HG03342 (cell line): ENCODE measurements around the gene SLC10A1.
"Not testable (repeated sequence)": the region's sequence is repeated elsewhere in the genome, so short reads cannot be mapped to it uniquely, and the experiment has no call there.

ENCODE experiments used
- ATAC-seq: cut with Tn5 transposase; IDR thresholded peaks from one replicate; pipeline ENCODE4 v1.9.1; 2021; ENCODE audit warnings: mild to moderate bottlenecking, moderate library complexity; ENCODE audit not compliant: unreplicated experiment

Gene SLC10A1

DNA sequence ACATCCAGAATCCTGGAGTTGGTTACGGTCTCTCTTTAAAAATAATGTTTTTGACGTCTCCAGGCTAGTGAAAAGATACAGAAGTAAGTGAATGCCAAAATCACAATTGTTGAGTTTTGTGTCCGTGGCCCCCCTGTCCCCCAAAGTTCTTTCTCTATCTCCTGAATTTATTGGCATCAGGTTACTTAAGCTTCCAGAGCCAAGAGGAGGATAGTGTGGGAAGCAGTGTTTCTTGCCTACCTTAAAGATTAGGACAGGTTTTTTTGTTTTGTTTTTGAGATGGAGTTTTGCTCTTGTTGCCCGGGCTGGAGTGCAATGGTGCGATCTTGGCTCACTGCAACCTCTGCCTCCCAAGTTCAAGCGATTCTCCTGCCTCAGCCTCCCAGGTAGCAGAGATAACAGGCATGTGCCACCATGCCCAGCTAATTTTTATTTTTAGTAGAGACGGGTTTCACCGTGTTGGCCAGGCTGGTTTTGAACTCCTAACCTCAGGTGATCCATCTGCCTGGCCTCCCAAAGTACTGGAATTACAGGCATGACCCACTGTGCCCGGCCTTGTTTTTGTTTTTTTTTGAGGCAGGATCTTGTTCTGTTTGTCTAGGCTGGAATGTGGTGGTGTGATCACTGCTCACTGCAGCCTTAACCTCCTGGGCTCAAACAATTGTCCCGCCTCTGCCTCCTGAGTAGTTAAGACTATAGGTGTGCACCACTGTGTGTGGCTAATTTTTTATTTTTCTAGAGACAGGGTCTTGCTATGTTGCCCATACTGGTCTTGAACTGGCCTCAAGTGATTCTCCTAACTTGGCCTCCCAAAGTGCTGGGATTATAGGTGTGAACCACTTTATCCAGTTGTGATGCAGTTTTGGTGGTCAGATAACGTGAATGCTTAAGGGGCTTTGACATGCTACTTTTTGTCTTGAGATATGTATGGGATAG is 24.7 kb downstream of the SLC10A1 start:
- no peak for ATAC-seq

DNA sequence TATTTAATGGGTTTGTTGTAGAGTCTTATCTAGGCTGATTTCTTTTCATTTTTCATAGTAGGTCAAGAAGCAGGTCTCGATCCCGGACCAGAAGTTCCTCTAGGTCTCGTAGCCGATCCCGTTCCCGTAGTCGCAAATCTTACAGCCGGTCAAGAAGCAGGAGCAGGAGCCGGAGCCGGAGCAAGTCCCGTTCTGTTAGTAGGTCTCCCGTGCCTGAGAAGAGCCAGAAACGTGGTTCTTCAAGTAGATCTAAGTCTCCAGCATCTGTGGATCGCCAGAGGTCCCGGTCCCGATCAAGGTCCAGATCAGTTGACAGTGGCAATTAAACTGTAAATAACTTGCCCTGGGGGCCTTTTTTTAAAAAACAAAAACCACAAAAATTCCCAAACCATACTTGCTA is 25.9 kb downstream of the SLC10A1 start:
- ATAC-seq: no peak

DNA sequence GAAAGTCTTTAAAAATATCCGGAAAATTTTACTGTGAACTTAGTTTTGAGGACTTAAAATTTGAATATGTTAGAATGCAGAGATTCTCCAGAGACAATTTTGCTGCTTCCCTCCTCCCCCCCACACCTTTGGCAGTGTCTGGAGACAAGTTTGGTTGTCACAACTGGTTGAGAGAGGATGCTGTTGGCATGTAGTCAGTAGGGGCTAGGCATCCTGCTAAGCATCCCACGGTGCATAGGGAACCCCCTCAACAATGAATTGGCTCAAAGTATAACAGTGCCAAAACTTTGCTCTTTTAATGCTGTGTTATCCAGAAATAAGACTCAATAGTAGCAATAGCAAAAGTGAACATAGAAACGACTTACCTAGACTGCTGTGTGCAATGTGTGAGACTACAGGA is 26.5 kb downstream of the SLC10A1 start:
- no peak for ATAC-seq

DNA sequence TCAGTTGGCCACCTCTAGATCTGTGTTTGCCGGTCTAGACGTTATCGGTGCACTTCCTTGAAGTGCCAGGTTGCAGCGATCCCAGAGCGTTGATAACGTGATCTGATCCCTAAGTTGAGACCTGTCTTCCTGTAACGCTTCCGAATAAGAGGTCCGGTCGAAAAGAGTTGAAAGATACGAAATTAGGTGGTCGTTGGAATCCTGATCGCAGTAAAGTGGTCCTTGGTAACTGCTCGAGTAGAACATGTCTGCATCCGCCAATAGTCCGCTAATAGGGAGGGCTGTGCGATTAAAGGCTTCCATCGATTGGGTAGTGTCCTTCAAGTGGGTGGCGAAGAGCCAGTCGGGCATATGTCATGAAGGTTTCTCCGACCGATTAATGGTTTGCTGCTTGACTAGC is 27.4 kb downstream of the SLC10A1 start:
- no peak for ATAC-seq

DNA sequence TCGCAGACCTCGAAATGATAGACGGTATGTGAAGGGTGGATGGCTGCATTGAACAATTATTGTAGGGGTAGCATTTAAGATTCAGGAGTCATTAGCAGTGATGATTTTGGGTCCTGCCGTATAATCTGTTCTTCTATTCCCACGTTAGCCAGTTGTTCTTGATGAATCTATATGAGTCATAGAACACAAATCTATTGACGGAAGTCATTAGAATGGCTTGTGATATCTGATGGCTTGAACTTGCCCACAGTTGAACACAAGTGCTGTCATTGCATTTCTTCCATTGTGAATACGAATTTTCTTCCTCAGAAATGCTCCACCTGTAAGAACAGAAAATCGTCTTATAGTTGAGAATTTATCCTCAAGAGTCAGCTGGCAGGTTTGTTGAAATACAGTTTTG is 28.2 kb downstream of the SLC10A1 start:
- no peak for ATAC-seq

DNA sequence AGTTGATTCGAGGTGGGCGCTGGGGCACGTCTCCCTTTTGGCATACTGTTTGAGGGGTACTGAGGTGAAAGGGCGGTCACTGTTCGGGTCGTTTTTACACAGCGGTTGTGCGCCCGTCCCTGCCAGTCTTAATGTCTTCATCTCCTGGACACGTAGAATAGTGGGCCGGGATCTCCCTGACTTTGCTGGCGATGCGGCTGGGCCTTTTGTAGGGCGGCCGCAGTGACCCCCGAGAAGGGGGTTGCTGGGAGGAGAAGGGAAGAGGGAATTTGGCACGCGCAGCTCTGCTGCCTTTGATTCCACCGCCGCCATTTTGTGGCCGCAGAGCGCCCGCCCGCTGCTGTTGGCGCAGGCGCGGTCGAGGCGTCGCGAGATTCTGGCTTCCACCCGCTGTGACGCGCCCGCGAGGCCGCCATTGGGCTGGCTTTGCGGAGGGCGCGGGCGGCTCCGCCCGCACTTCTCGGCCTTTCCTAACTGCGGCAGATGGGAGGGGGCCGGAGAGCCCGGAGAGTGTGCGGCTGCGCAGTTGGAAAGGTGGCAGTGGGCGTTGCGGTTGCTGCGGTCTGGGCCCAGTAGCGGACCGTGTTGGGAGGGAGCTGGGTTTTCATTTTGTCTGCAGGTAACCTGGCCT is 29.6 kb downstream of the SLC10A1 start:
- peak; percentile 70 for ATAC-seq

DNA sequence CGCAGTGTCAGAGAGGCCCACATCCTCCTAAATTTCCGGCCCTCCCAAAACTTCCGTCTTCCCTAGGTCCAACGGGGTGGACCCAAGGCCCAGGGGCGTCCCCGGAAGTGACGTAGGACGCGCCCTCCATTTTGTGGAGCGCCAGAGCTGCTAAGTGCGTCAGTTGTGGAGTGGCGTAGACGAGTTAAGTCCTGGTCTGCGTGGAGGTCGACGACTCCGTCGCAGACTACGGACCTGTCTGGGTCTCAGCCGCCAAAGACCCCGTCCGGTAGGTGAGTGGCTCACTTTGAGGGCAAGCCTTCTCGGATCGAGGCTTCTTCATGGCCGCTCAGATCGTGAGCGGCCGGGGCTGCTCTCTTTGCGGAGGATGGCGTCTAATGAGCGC is 30.1 kb downstream of the SLC10A1 start, which contains the start of gene SRSF5:
SRSF5 (plus strand) TSS at position 159 of the 385 bp plus-strand sequence. CDS start 1,015 bp downstream, outside the sequence.
- ATAC-seq: peak; percentile 82

DNA sequence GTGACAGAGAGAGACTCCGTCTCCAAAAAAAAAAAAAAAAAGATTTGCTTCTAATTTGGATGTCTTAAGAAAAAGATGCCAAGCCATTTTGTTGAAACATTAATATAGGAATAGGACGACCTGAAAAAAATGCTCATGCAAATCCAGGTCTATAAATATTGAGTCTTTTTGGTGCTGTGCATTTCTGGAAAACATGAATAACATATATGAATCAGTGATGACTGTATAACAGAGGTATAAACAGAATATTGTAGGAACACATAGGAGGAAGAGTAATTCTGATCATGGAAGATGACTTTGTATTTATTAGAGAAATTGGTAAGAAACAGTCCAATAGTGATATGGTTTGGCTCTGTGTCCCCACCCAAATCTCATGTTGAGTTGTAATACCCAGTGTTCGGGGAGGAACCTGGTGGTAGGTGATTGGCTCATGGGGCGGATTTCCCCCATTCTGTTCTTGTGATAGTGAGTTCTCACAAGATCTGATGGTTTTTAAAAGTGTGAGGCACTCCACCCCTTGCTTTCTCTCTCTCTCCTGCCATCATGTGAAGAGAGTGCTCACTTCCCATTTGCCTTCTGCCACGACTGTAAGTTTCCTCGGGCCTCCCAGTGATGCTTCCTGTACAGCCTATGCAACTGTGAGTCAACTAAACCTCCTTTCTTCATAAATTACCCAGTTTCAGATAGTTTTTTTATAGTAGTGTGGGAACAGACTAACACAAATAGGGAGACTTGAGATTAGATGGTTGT is 33.1 kb downstream of the SLC10A1 start:
- ATAC-seq: no peak

DNA sequence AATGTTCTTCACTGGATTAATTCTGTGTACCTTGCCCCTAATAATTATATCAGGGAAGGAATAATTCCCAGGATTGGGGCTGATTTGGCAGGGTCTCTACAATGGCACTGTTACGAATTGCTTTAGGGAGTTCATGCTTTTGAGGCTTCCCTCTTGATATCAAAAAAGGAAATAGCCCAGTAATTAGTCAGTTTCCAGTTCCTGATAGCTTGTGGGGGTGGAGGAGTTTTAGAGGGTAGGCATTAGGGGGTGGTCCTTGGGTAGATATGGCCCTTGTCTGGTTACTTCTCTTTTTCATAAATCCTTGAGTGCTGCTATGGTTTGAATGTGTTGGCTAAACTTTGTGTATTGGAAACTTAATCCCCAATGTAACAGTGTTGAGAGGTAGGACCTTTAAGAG is 36.2 kb downstream of the SLC10A1 start:
- ATAC-seq: no peak

DNA sequence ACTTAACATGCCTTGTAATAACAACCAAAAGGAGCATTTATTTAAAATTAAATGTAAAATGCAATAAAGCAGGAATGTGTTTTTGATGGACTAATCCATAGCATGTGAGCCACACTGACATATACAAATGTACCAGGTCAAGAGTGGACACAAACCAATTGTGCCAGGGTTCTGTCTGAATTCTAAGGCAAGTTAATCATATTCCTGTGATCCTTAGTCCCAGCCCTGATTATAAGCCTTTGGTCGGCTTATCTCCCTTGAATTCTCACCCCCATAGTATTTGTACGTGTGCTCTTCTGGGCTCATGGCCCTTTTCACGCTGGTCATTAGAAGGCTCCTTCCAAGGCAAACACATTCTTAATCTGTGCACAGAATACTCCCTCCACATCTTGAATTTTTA is 40.7 kb downstream of the SLC10A1 start:
- no peak for ATAC-seq

DNA sequence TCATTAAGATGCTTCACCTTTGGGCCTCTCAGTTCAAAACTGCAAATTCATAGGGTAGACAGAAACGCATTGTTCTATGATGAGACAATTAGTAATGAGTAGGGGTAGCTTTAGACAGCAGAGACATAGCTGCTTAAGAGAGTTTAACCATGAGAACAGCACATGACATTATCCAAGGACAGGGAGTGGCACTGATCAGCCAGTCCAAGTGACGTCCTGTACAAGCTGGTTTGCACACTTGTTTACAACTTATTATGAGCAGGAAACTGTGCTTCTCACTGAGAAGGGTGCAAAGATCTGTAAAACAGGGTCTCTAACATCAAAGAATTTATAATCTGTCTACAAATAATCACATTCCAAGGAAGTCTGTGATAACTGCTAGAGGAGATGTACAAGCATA is 41.3 kb downstream of the SLC10A1 start:
- ATAC-seq: no peak

DNA sequence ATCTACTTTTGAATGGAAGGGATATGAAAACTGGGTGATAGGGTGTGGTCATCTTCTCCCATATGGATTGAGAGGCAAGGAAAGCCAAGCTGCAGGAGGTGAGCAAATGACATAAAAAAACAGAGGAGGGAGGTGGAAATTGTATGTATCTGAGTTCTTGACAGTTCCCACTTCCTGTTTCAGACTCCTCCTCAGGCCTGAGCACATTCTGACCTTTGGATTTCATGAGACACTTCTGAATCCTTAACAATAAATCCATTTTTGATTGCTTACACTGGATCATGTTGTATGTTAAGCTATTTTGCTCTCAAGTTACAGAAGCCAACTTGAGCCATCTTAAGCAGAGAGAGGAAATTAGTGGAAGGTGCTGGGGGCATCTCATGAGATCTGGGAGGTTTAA is 41.7 kb downstream of the SLC10A1 start:
- no peak for ATAC-seq

DNA sequence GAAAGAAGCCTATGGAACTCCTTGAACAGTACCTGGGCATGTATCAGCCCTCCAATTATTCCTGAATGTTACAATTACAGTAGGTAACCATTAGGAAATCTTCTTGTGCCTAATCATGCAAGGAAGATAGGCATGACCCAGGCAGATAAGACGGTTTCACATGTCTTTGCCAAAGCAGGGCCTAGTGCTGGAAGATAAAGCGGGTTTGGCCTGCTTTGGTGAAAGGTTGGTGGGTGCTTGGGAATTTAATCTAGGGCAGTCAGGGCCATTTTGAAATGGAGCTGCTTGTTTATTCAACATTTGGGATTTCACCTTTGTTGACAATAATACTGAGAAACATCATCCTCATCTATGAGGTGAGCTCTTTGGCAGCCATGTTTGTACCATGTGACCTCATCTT is 42.6 kb downstream of the SLC10A1 start:
- no peak for ATAC-seq

DNA sequence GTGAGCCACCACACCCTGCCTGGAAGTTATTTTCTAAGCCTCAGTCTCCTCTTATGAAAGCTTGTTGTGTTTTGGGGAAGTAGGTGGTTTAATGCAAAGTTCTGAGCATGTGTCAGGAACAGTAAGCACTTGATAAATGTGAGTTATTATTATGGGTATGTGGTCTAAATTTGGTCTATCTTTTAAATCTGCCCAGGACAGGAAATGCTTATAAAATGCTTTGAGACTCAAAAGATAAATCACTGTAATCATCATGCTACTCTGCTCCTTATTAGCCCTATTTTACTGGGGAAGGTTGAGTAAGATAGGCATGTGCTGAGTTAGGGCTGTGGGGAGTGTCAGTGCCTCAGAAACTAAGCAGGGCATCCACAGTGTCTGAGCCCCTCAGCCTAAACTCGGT is 43.2 kb downstream of the SLC10A1 start:
- no peak for ATAC-seq

DNA sequence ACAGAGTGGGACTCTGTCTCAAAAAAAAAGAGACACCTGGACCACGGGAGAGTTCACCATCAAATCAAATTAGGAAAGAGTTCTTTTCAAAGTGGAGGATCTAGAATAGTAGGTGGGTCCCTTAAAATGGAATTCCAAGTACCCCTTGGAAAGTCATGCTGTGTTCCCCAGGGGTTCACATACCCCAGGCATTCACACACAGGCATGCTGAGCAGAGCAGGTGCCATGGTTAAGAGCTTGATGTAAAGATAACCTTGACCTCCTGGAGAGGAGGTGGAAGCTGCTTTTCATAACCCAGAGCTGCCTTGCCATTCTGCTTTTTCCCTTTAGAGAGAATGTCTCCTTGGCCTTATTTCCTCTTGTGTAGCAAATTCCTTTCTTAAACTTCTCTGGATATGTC is 44.3 kb downstream of the SLC10A1 start:
- no peak for ATAC-seq

DNA sequence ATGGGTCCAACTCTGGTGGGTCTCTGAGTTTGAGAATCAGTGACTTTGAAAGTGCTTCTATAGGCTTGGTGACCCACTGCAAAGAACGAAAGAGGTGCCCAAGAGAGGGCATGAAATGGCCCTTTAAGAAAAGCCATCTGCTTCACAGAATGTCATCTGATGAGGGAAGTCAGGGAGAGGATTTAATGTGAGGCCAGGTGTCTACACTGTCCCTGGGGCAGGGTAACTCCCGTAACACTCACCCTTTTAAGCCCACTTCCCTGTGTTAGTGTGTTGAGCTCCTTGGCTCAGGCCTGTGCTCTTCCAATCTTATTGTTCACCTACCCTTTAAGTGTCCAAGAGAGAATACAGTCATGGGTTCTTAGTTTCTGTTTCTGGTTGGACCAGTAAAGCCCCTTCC is 46.5 kb downstream of the SLC10A1 start:
- no peak for ATAC-seq

DNA sequence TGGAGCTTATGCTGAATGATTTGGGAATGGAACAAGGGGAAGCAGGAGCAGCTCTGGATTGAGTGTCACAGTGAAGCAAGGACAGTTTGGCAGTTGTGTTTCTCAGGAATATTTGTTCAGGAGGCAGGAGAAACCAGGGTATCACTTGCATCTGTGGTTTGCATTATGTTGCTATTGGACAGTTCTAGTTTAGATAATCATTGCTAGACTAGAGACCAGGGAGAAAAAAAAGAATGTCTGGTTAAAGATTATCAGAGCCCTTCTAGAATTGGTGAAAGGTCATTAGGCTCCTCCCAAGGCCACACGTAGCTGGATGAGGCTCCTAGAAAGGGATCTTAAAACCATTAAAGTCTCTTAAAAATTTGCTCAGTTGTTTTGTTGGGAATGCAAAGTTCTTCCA is 47.1 kb downstream of the SLC10A1 start:
- ATAC-seq: peak; percentile 71

DNA sequence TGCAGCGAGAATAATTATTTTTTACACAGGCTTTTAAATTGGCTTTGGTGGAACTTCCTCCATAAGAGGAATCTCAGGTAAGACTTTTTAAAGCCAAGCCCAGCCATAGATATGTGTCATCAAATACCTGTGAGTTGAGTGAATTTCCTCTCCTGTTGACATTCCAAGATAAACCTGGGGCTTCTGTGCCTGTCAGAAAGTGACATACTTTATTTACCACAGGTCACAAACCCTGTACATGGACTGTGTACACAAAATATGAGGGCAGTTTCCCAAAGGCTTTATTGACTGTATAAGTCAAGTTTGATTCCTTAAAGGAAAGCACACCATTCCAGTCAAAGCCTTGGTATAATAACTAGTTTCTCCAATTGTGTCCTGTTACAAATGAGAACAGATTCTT is 56.0 kb downstream of the SLC10A1 start:
- no peak for ATAC-seq

DNA sequence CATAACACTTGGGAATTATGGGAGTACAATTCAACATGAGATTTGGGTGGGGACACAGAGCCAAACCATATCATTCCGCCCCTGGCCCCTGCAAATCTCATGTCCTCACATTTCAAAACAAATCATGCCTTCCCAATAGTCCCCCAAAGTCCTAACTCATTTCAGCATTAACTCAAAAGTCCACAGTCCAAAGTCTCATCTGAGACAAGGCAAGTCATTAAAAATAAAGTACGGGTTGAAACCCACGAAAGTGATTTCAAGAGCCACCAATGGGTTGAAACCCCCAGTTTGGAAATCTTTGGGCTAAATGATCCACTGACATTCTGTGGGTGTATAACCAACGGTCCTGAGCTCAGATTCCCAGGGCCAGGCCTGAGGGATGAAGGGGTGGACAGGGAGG is 60.6 kb downstream of the SLC10A1 start:
- ATAC-seq: not testable (repeated sequence)

DNA sequence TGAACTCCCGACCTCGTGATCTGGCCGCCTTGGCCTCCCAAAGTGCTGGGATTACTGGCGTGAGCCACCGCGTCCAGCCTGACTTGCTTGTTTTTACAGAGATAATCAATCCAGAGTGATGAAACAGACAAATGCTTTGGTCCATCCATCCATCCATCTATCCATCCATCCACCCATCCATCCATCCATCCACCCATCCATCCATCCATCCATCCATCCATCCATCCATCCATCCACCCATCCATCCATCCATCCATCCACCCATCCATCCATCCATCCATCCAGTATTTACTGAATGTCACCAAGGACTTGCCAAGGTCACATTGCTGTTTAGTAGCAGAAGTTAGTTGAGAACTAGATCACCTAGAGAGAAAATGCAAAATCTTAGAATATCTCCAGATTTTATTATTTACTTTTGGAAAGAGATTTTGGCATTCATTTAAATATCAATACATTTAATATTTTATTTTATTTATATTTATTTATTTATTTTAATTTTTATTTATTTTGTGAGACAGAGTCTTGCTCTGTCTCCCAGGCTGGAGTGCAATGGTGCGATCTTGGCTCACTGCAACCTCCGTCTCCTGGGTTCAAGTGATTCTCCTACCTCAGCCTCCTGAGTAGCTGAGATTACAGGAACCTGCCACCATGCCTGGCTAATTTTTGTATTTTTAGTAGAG is 65.0 kb downstream of the SLC10A1 start:
- ATAC-seq: not testable (repeated sequence)

DNA sequence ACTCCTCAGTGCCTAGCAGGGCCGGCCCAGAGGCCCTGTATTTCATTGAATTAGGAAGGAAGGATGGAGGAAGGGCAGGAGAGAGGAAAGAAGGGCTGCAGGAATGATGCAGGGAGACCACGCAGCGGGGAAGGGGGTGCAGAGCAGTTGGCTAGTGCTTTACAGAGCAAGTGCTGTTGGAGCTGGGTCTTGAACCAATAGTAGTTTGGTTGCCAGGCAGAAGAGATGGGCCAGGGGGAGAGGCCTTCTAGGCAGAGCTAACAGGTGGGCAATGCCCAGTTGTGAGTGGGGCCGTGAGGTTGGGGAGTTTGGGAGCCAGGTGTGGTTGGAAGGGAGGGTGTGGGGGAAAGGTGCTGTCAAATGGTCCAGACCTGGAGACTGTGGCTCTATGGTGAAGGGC is 69.2 kb downstream of the SLC10A1 start:
- no peak for ATAC-seq
